HG03135 (cell line): Measurements from ENCODE around the gene PHAF1.

Experiments
- ATAC-seq: cut with Tn5 transposase; IDR thresholded peaks from one replicate; pipeline ENCODE4 v1.9.1; 2021; ENCODE audit warnings: mild to moderate bottlenecking, moderate library complexity; ENCODE audit not compliant: unreplicated experiment

Gene PHAF1

DNA sequence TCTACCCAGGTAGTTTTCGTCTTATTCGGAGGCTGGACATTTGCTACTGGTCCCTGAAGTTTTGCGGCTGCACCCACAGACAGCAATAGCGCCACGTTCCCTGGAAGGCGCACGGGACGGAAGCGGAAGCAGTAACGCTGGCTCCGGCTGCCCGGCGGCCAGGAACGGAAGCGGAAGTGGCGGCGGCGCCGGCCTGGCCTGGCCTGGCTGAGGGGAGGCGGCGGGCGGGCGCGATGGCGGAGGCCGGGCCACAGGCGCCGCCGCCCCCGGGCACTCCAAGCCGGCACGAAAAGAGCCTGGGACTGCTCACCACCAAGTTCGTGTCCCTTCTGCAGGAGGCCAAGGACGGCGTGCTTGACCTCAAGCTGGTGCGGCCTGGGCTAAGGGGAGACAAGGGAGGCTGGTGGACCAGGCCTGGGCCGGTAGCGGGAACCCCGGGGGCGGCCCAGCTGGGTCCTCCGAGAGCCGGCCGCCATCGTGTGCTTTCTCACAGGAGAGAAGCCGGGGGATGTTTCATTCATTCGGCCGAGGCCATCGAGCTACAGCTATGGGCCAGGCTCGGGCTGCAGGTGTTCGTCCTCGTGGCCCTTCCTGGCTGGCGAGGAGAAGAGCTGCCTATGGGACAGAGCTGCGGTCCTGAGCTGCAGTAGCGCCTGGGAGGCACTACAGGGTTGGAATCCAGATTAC, 82.4 kb downstream of the PHAF1 start, which contains the start of gene E2F4:
Gene E2F4 (plus strand): TSS at position 161 of the 687 bp plus-strand sequence. CDS start 73 bp downstream, at position 234.
- ATAC-seq = peak; percentile 87

DNA sequence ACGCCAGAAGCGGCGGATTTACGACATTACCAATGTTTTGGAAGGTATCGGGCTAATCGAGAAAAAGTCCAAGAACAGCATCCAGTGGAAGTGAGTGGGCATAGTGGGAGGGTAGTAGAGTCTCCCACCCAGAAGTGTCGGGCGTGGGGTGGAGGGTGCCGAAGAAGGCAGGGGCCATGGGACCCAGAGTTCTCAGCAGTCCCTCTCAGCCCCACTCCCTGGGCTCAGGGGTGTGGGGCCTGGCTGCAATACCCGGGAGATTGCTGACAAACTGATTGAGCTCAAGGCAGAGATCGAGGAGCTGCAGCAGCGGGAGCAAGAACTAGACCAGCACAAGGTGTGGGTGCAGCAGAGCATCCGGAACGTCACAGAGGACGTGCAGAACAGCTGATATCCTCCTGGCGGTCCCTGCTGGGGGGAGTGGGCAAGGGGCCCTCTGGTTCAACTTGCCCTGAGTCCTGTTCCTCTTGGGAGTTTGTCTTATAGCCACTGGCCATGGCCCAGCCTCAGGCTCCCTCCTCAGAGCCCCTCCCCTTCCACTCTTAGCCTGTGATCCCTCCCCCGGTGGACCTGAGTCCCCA, 83.1 kb downstream of the PHAF1 start:
- ATAC-seq = peak; percentile 2

DNA sequence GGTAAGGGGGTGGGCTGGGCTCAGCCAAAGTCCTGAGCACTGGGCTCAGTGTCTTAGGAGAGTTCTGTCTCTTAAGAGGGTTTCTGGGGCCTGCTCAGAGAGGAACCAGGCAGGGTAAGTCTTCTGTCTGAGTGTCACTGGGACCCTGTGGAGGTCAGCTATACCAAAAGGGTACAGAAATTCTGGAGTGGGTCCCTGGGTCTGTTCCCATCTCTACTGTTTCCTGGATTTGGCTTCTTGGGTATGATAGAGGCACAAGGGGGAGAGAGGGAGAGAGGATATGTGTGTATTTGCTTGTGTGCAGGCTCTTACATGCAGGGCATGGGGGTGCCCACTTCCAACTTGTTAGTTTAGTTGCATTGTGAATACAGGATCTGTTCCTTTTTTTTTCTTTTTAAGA, 83.8 kb downstream of the PHAF1 start:
- ATAC-seq = no peak

DNA sequence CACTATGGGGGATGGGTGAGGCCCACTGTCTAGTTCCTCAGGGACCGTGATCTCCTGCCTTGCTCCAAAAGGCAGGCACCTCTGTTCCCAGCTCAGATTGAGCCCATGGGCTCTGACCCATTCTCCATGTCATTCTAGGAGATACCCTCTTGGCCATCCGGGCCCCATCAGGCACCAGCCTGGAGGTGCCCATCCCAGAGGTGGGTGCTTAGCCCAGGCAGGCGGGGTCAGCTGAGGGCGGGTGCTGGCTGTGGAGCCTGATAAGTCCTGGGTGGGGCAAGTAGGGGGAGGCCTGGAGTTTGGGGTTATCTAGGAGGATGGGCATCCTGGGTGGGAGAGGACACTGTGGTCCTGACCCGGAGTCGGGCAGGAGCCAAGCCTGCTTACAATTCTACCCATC, 84.5 kb downstream of the PHAF1 start:
- ATAC-seq = no peak

DNA sequence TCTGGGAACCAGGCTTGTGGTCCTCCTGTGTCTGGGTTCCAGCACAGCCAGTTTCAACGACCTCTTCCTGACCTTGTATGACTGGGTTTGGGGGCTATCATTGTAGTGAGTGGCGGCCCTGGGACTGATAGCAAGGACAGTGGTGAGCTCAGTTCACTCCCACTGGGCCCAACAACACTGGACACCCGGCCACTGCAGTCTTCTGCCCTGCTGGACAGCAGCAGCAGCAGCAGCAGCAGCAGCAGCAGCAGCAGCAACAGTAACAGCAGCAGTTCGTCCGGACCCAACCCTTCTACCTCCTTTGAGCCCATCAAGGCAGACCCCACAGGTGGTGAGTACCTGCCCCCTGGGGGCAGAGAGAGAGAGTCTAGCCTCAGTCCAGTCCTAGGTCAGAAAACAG, 85.9 kb downstream of the PHAF1 start:
- ATAC-seq = no peak

DNA sequence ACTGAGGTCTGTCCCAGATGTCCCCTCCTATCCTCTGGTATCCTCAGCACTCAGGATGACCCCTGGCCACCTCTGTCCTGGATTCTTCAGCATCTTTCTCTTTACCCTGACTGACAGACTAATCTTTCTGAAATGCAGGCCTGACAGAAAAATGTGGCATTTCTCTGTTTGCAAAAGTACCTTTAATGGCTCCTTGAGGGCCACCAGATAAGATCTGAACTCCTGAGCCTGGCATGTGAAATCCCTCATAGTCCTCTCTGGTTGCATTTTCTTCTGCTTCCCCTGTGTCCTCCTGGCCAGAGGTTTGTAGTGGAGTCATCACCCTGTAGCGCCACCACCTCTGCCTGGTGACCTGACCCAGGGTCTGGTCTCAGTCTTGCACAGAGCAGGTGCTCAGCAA, 87.1 kb downstream of the PHAF1 start:
- no peak for ATAC-seq

DNA sequence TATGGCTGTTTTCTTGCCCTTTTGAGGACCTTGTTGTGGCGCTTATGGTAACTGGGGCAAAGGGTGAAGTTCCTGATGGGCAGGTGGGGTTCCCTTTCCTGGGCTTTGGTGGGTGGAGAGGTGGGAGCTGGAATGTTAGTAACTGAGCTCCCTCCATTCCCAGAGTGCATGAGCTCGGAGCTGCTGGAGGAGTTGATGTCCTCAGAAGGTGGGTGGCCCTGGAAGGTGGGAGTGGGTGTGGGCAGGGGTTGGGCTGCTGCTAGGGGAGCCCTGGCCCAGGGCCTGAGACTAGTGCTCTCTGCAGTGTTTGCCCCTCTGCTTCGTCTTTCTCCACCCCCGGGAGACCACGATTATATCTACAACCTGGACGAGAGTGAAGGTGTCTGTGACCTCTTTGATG, 88.0 kb downstream of the PHAF1 start:
- no peak for ATAC-seq
